22Rv1 (cell line): ENCODE results near the gene DYNLT2.
A peak's percentile ranks its signal among the peaks of the same experiment; 100 is the strongest.

Experiments used
- H3K27ac ChIP-seq: fragments of 450-650 bp; 2 replicates; pipeline ENCODE4 v1.5.1; 2017
- ZFX ChIP-seq: fragments of 450-650 bp; IDR thresholded peaks from 2 replicates; pipeline ENCODE4 v1.6.1; 2017; ENCODE audit warnings: antibody characterized with exemption, borderline replicate concordance
- TF ChIP-seq, protein P1 (sequence below): fragments of 450-650 bp; IDR thresholded peaks from 2 replicates; pipeline ENCODE4 v1.5.1; 2017; ENCODE audit warnings: mild to moderate bottlenecking

The DYNLT2 gene

GRCh38 chr6:169752074-169752623 is 777 bp upstream of the DYNLT2 start:
- no peak for TF ChIP-seq ZFX
- TF ChIP-seq, protein P1, sequence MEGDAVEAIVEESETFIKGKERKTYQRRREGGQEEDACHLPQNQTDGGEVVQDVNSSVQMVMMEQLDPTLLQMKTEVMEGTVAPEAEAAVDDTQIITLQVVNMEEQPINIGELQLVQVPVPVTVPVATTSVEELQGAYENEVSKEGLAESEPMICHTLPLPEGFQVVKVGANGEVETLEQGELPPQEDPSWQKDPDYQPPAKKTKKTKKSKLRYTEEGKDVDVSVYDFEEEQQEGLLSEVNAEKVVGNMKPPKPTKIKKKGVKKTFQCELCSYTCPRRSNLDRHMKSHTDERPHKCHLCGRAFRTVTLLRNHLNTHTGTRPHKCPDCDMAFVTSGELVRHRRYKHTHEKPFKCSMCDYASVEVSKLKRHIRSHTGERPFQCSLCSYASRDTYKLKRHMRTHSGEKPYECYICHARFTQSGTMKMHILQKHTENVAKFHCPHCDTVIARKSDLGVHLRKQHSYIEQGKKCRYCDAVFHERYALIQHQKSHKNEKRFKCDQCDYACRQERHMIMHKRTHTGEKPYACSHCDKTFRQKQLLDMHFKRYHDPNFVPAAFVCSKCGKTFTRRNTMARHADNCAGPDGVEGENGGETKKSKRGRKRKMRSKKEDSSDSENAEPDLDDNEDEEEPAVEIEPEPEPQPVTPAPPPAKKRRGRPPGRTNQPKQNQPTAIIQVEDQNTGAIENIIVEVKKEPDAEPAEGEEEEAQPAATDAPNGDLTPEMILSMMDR, result no peak
- H3K27ac ChIP-seq, result peak overlapping the region; percentile 93

- no peak overlapping the region for H3K27ac ChIP-seq
- no peak for TF ChIP-seq ZFX
Measured at GRCh38 chr6:169746556-169746955, 4.8 kb downstream of the DYNLT2 start.

- TF ChIP-seq, protein P1, result no peak
- TF ChIP-seq ZFX, result no peak
Measured at GRCh38 chr6:169745405-169745804, 6.0 kb downstream of the DYNLT2 start.

DNA sequence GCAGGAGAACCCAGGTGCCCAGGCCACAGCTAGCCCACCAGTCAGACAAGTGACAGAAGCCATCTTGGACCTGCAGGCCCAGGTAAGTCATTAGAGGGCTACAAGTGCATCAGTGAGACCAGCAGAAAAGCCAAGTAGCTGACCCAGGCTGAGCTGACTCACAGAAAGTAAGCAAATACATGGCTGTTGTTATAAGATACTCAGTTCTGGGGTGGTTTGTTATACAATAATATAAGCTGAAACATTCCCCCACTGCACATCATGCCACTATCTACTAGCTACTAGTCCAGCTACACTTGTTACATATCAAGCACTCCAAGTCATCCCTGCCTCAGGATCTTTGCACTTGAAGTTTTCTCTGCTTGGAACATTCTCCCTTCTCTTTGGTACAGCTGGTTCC is 10.0 kb downstream of the DYNLT2 start:
- TF ChIP-seq ZFX, result no peak
- TF ChIP-seq, protein P1, result no peak
- no peak overlapping the region for H3K27ac ChIP-seq

More at GRCh38 chr6:169745405-169745804, 6.0 kb downstream of the DYNLT2 start:
- H3K27ac ChIP-seq, result no peak overlapping the region

DNA sequence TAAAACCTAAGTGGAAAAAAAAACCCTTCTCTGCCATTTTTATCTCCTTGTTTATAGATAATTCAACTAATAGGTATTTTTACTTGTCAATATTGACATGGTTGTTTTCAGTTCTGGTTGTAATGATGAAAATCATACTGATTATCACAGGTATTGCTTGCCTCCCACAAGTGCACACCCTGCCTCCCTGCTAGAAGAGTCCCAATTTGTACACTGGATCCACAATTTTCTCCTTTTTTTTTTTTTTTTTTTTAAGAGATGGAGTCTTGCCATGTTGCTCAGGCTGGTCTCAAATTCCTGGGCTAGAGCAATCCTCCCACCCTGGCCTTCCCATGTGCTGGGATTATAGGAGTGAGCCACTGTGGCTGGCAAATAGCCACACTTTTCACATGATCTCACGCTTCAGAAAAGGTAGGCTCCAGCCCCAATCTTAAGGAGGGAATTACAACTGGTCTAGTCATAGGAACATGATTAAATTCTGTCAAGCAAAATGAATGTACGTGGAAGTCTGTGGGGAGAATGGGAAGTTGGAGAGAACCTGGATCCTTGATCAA is 12.3 kb downstream of the DYNLT2 start:
- no peak overlapping the region for H3K27ac ChIP-seq
- TF ChIP-seq, protein P1, result no peak
- no peak for TF ChIP-seq ZFX

- H3K27ac ChIP-seq, result no peak overlapping the region
Measured at GRCh38 chr6:169738204-169738975, 13.0 kb downstream of the DYNLT2 start.

DNA sequence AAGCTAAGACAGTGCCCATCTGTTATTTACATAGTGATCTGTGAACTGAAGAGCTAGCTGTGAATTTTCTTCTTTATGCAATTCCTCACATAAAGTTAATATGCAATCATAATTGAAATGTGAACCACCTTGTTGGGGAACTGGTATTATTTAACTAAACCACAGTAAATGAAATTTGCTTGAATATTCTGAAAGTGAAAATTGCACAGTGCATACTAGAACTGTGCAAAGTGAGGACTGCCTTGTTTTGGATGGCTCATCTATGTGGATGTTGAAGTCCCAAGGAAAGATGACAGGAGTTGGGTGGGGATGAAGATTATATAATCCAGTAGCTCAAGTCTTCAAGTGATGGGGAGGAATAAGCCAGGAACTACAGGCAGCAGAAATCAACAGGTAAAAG is 21.4 kb downstream of the DYNLT2 start:
- no peak for TF ChIP-seq ZFX
- TF ChIP-seq, protein P1, result no peak
- no peak overlapping the region for H3K27ac ChIP-seq

More at GRCh38 chr6:169738204-169738975, 13.0 kb downstream of the DYNLT2 start:
- TF ChIP-seq, protein P1, result no peak
- no peak for TF ChIP-seq ZFX
